HT-29 (cell line): ENCODE measurements around the gene CNPY1. TPM values are rescaled to one million over a fixed set of nuclear protein-coding genes. Genes with fewer than 3 reads are reported as not detected.
"Not testable (repeated sequence)": the region's sequence is repeated elsewhere in the genome, so short reads cannot be mapped to it uniquely, and the experiment has no call there.

Source experiments
- DNase-seq: peaks from one replicate; pipeline ENCODE4 v3.0.0-alpha.2; 2015; ENCODE audit warnings: low spot score
- total RNA-seq: library from RNA; depleted of rRNA; stranded (reverse); fragments of >200 nt; shearing (Covaris generic); gene quantifications from 2 replicates; pipeline ENCODE4 v1.2.3, GENCODE V29; 2014

The CNPY1 gene
- total RNA-seq, 1 experiment from 2014 or later: not detected

- DNase-seq: no peak
These were observed 12.3 kb downstream of the CNPY1 start for GRCh38 chr7:155533827-155534690.

GRCh38 chr7:155533120-155533826 lies 13.1 kb downstream of the CNPY1 start:
- DNase-seq: no peak

GRCh38 chr7:155532792-155533119 lies 13.6 kb downstream of the CNPY1 start:
- no peak for DNase-seq

- DNase-seq: peak; percentile 79
These were observed 14.7 kb downstream of the CNPY1 start for GRCh38 chr7:155531681-155532080.

- DNase-seq: no peak
These were observed 15.8 kb downstream of the CNPY1 start for GRCh38 chr7:155530601-155531000.

- DNase-seq: no peak
These were observed 16.5 kb downstream of the CNPY1 start for GRCh38 chr7:155529845-155530244.

GRCh38 chr7:155529346-155529745 lies 17.0 kb downstream of the CNPY1 start:
- DNase-seq: no peak

- DNase-seq: no peak
These were observed 18.7 kb downstream of the CNPY1 start for GRCh38 chr7:155527664-155528063.

GRCh38 chr7:155526225-155526624 lies 20.1 kb downstream of the CNPY1 start:
- no peak for DNase-seq

GRCh38 chr7:155524018-155524556 lies 22.3 kb downstream of the CNPY1 start:
- peak; percentile 25 for DNase-seq

- DNase-seq: no peak
These were observed 23.1 kb downstream of the CNPY1 start for GRCh38 chr7:155523168-155523675.

GRCh38 chr7:155521743-155522398 lies 24.5 kb downstream of the CNPY1 start:
- DNase-seq: no peak

GRCh38 chr7:155521007-155521742 lies 25.2 kb downstream of the CNPY1 start:
- DNase-seq: no peak

- no peak for DNase-seq
These were observed 26.2 kb downstream of the CNPY1 start for GRCh38 chr7:155520114-155520513.

GRCh38 chr7:155519358-155519757 lies 27.0 kb downstream of the CNPY1 start:
- not testable (repeated sequence) for DNase-seq

- DNase-seq: no peak
These were observed 27.7 kb downstream of the CNPY1 start for GRCh38 chr7:155518633-155519032.

- DNase-seq: no peak
These were observed 28.4 kb downstream of the CNPY1 start for GRCh38 chr7:155517969-155518368.

- DNase-seq: no peak
These were observed 28.9 kb downstream of the CNPY1 start for GRCh38 chr7:155517452-155517851.

- DNase-seq: no peak
These were observed 29.9 kb downstream of the CNPY1 start for GRCh38 chr7:155516466-155516865.

- DNase-seq: no peak
These were observed 31.0 kb downstream of the CNPY1 start for GRCh38 chr7:155515318-155515717.

GRCh38 chr7:155514296-155514695 lies 32.1 kb downstream of the CNPY1 start:
- DNase-seq: no peak
